ENCODE measurements around the gene CA6.

The CA6 gene

DNA sequence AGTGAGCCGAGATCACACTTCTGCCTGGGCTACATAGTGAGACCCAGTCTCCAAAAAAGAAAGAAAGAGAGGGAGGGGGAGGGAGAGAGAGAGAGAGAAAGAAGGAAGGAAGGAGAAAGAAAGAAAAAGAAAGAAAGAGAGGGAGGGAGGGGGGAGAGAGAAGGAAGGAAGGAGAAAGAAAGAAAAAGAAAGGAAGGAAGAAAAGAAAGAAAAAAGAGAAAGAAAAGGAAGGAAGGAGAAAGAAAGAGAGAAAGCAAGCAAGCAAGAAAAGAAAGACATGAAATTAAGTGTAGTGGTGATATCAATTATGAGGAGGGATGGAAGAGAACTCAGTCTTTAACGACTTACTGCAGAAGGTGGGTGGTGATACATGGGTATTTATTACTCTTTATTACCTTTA lies 38.5 kb downstream of the CA6 start:
- FAIRE-seq (no peak), DNase-seq (ENCODE audit: insufficient read length, low spot score) (no peak)
- no peak for TF ChIP-seq POLR2AphosphoS5 (IDR thresholded peaks at IDR 0.05; ENCODE audit: low read depth, low read length)
- no peak for TF ChIP-seq PAX5 (IDR thresholded peaks at IDR 0.05; ENCODE audit: insufficient read depth, low read length, severe bottlenecking)
- TF ChIP-seq TAF1 (IDR thresholded peaks at IDR 0.05; ENCODE audit: low read depth, low read length), result no peak
- TF ChIP-seq POLR2A (IDR thresholded peaks at IDR 0.05; ENCODE audit: low read depth, low read length), result no peak
- TF ChIP-seq POU2F2 (IDR thresholded peaks at IDR 0.05; ENCODE audit: low read depth, low read length), result no peak
- TF ChIP-seq SPI1 (IDR thresholded peaks at IDR 0.05; ENCODE audit: low read depth, low read length), result no peak

- no peak for DNase-seq (ENCODE audit: insufficient read length, low spot score)
- FAIRE-seq, result no peak
- TF ChIP-seq PAX5 (IDR thresholded peaks at IDR 0.05; ENCODE audit: insufficient read depth, low read length, severe bottlenecking) (no peak), TAF1 (IDR thresholded peaks at IDR 0.05; ENCODE audit: low read depth, low read length) (no peak), SPI1 (IDR thresholded peaks at IDR 0.05; ENCODE audit: low read depth, low read length) (no peak), POLR2A (IDR thresholded peaks at IDR 0.05; ENCODE audit: low read depth, low read length) (no peak), POU2F2 (IDR thresholded peaks at IDR 0.05; ENCODE audit: low read depth, low read length) (no peak), POLR2AphosphoS5 (IDR thresholded peaks at IDR 0.05; ENCODE audit: low read depth, low read length) (no peak)
Measured at GRCh38 chr1:8984990-8985389, 39.3 kb downstream of the CA6 start.

DNA sequence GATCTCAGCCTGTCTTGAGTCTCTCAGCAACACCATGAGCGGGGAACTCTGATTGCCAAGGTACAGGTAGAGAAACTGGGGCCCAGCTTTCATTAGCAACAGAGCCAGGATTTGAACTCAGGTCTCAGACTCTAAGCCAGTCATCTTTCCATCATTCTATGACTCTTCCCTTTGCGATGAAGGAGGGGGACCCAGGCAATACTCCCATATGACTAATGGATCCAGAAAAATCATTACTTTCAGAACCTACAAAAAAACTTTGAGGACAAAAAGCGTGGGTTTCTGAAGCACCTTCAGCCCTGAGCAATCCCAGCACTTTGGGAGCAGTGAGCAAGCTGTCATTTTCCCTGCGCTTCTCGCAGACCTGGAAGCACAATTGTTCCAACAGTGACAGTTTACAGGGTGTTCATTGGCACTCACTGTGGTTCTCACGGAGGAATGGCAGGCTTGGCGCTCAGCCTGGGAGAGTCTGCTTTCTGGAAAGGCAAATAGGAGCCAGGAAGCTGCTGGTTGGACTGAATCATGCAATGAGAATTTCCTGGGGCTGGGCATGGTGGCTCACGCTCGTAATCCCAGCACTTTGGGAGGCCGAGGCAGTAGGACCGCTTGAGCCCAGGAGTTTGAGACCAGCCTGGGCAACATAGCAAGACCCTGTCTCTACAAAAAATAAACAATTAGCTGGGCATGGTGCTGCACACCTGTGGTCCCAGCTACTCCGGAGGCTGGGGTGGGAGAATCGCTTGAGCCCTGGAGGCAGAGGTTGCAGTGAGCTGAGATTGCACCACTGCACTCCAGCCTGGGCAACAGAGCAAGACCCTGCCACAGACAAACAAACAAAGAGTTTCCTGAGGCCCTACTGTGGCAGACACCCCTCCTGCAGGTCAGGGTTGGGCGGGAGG lies 40.5 kb downstream of the CA6 start:
- FAIRE-seq (no peak), DNase-seq (ENCODE audit: insufficient read length, low spot score) (no peak)
- TF ChIP-seq POLR2A (IDR thresholded peaks at IDR 0.05; ENCODE audit: low read depth, low read length) (no peak), SPI1 (IDR thresholded peaks at IDR 0.05; ENCODE audit: low read depth, low read length) (no peak), PAX5 (IDR thresholded peaks at IDR 0.05; ENCODE audit: insufficient read depth, low read length, severe bottlenecking) (no peak), POLR2AphosphoS5 (IDR thresholded peaks at IDR 0.05; ENCODE audit: low read depth, low read length) (no peak), POU2F2 (IDR thresholded peaks at IDR 0.05; ENCODE audit: low read depth, low read length) (no peak), TAF1 (IDR thresholded peaks at IDR 0.05; ENCODE audit: low read depth, low read length) (no peak)

DNA sequence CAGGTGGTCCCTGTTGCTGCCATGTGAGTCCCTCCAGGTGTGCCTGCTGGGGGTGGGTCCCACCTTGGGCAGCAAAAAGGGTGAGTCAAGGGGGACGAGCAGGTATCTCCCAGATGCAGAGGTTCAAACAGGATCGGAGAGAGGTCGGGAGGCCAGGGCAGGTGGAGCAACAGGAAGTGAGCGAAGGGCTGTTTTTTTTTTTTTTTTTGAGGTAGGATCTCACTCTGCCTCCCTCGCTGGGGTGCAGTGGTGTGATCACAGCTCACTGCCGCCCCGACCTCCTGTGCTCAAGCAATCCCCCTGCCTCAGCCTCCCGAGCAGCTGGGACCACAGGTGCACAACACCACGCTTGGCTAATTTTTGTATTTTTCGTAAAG lies 41.1 kb downstream of the CA6 start:
- no peak for DNase-seq (ENCODE audit: insufficient read length, low spot score)
- no peak for FAIRE-seq
- TF ChIP-seq POU2F2 (IDR thresholded peaks at IDR 0.05; ENCODE audit: low read depth, low read length) (no peak), SPI1 (IDR thresholded peaks at IDR 0.05; ENCODE audit: low read depth, low read length) (no peak), POLR2A (IDR thresholded peaks at IDR 0.05; ENCODE audit: low read depth, low read length) (no peak), TAF1 (IDR thresholded peaks at IDR 0.05; ENCODE audit: low read depth, low read length) (no peak), PAX5 (IDR thresholded peaks at IDR 0.05; ENCODE audit: insufficient read depth, low read length, severe bottlenecking) (no peak), POLR2AphosphoS5 (IDR thresholded peaks at IDR 0.05; ENCODE audit: low read depth, low read length) (no peak)

- DNase-seq (ENCODE audit: insufficient read length, low spot score) (peak; percentile 66), FAIRE-seq (peak; percentile 95)
- no peak for TF ChIP-seq POLR2A (IDR thresholded peaks at IDR 0.05; ENCODE audit: low read depth, low read length)
- no peak for TF ChIP-seq TAF1 (IDR thresholded peaks at IDR 0.05; ENCODE audit: low read depth, low read length)
- TF ChIP-seq PAX5 (IDR thresholded peaks at IDR 0.05; ENCODE audit: insufficient read depth, low read length, severe bottlenecking), result no peak
- TF ChIP-seq POLR2AphosphoS5 (IDR thresholded peaks at IDR 0.05; ENCODE audit: low read depth, low read length), result no peak
- no peak for TF ChIP-seq SPI1 (IDR thresholded peaks at IDR 0.05; ENCODE audit: low read depth, low read length)
- no peak for TF ChIP-seq POU2F2 (IDR thresholded peaks at IDR 0.05; ENCODE audit: low read depth, low read length)
Measured at GRCh38 chr1:8987881-8988617, 42.4 kb downstream of the CA6 start.

DNA sequence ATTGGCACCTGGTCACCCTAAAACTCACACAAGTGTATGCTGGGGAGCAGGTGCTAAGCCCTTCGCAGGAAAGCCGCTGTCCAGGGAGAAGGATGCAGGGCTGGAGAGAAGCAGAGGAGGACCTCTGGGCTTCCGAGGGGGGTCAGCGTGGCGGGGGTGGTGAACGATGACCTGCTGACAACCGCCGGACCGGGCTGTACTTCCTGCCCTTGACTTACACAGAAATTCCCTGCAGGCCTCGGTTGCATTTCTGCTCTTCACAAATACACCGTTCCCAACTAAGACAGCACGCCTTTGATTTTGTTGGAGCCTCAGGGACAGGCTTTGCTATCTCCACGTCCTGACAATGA lies 42.9 kb downstream of the CA6 start:
- DNase-seq (ENCODE audit: insufficient read length, low spot score), result no peak
- no peak for FAIRE-seq
- TF ChIP-seq POU2F2 (IDR thresholded peaks at IDR 0.05; ENCODE audit: low read depth, low read length), result no peak
- no peak for TF ChIP-seq POLR2A (IDR thresholded peaks at IDR 0.05; ENCODE audit: low read depth, low read length)
- TF ChIP-seq SPI1 (IDR thresholded peaks at IDR 0.05; ENCODE audit: low read depth, low read length), result no peak
- TF ChIP-seq PAX5 (IDR thresholded peaks at IDR 0.05; ENCODE audit: insufficient read depth, low read length, severe bottlenecking), result no peak
- no peak for TF ChIP-seq TAF1 (IDR thresholded peaks at IDR 0.05; ENCODE audit: low read depth, low read length)
- no peak for TF ChIP-seq POLR2AphosphoS5 (IDR thresholded peaks at IDR 0.05; ENCODE audit: low read depth, low read length)

- no peak for TF ChIP-seq TAF1 (IDR thresholded peaks at IDR 0.05; ENCODE audit: low read depth, low read length)
- TF ChIP-seq PAX5 (IDR thresholded peaks at IDR 0.05; ENCODE audit: insufficient read depth, low read length, severe bottlenecking), result no peak
- no peak for TF ChIP-seq POLR2AphosphoS5 (IDR thresholded peaks at IDR 0.05; ENCODE audit: low read depth, low read length)
- no peak for TF ChIP-seq SPI1 (IDR thresholded peaks at IDR 0.05; ENCODE audit: low read depth, low read length)
- no peak for TF ChIP-seq POU2F2 (IDR thresholded peaks at IDR 0.05; ENCODE audit: low read depth, low read length)
- FAIRE-seq (no peak), DNase-seq (ENCODE audit: insufficient read length, low spot score) (no peak)
Measured at GRCh38 chr1:8989061-8989460, 43.4 kb downstream of the CA6 start.

DNA sequence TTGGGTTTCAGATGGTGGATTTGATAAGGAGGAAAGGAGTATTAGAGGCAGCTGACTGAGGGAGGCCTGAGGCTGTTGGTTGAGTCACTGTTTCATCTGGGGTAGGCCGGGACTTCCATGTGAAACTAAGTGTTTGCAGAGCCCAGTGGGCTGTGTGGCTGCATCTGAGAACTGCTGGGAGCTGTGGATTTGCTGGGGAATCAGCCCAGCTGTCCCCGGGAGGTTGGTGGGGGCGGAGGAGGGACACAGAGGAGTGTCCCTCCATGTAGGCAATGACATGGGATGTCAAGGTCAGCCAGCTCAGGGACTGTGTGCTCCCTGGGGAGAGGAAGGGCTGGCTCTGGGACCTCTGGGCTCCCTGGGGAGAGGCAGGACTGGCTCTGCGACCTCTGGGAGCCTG lies 44.2 kb downstream of the CA6 start:
- no peak for TF ChIP-seq SPI1 (IDR thresholded peaks at IDR 0.05; ENCODE audit: low read depth, low read length)
- TF ChIP-seq POLR2A (IDR thresholded peaks at IDR 0.05; ENCODE audit: low read depth, low read length), result no peak
- TF ChIP-seq TAF1 (IDR thresholded peaks at IDR 0.05; ENCODE audit: low read depth, low read length), result no peak
- no peak for TF ChIP-seq PAX5 (IDR thresholded peaks at IDR 0.05; ENCODE audit: insufficient read depth, low read length, severe bottlenecking)
- no peak for TF ChIP-seq POU2F2 (IDR thresholded peaks at IDR 0.05; ENCODE audit: low read depth, low read length)
- no peak for TF ChIP-seq POLR2AphosphoS5 (IDR thresholded peaks at IDR 0.05; ENCODE audit: low read depth, low read length)
- DNase-seq (ENCODE audit: insufficient read length, low spot score) (no peak), FAIRE-seq (no peak)
